K562 (cell line): ENCODE data around the gene POLR2H. TPM values are rescaled to one million over a fixed set of nuclear protein-coding genes. Genes with fewer than 3 reads are reported as not detected.

Experiments
- BCL6 ChIP-seq: fragments of 250-450 bp; sonication (Bioruptor Pico); IDR thresholded peaks from 2 replicates; pipeline ENCODE4 v1.4.0; 2020
- CTBP1 ChIP-seq: fragments of 450-650 bp; IDR thresholded peaks from 2 replicates; pipeline ENCODE4 v1.6.1; 2016; ENCODE audit warnings: borderline replicate concordance
- CXXC5 ChIP-seq: fragments of 250-450 bp; sonication (Bioruptor Pico); IDR thresholded peaks from 2 replicates; pipeline ENCODE4 v1.8.0; 2022; ENCODE audit warnings: inconsistent platforms, mild to moderate bottlenecking, moderate library complexity
- ILK ChIP-seq: fragments of 450-650 bp; IDR thresholded peaks from 2 replicates; pipeline ENCODE4 v1.6.1; 2016; ENCODE audit warnings: missing genetic modification characterization, low read depth, mild to moderate bottlenecking, missing compliant biosample characterization, moderate library complexity, borderline replicate concordance
- LCOR ChIP-seq: sonication (generic); formaldehyde crosslinking; IDR thresholded peaks from 2 replicates; pipeline ENCODE4 v1.8.0; 2022; ENCODE audit warnings: mild to moderate bottlenecking, missing genetic modification reagents
- MEF2D ChIP-seq: conservative IDR thresholded peaks from 2 replicates; pipeline ENCODE4 v1.6.1; 2016; ENCODE audit warnings: low read depth, missing genetic modification characterization, missing compliant biosample characterization
- POLR2AphosphoS5 ChIP-seq: IDR thresholded peaks from 2 replicates; pipeline ENCODE4 v1.6.1; 2011; ENCODE audit warnings: mild to moderate bottlenecking, low read depth, low read length, moderate library complexity; ENCODE audit not compliant: control insufficient read depth, insufficient read depth
- PRPF4 ChIP-seq: fragments of 200-400 bp; formaldehyde crosslinking; IDR thresholded peaks from one replicate; pipeline ENCODE4 v1.6.1; 2017; ENCODE audit warnings: low read length, low read depth, mild to moderate bottlenecking; ENCODE audit not compliant: insufficient read depth, poor library complexity, severe bottlenecking
- SMARCA4 ChIP-seq: fragments of 450-650 bp; IDR thresholded peaks from 2 replicates; pipeline ENCODE4 v1.6.1; 2016
- SRSF7 ChIP-seq: fragments of 200-400 bp; formaldehyde crosslinking; optimal IDR thresholded peaks from 2 replicates; pipeline ENCODE3; 2017; ENCODE audit warnings: mild to moderate bottlenecking, low read depth, low read length
- TOE1 ChIP-seq, 2 experiments: fragments of 450-650 bp in 1 of 2; sonication (generic) in 1 of 2; formaldehyde crosslinking in 1 of 2; IDR thresholded peaks; 2 replicates each; pipeline versions ENCODE4 v1.7.1 to v1.8.0; 2016 to 2022; ENCODE audit warnings: borderline replicate concordance in 2 of 2, mild to moderate bottlenecking in 2 of 2, antibody characterized with exemption in 1 of 2, inconsistent platforms in 1 of 2, low read depth in 1 of 2, missing genetic modification reagents in 1 of 2, moderate library complexity in 1 of 2
- ZC3H8 ChIP-seq: fragments of 450-650 bp; IDR thresholded peaks from 2 replicates; pipeline ENCODE4 v1.6.1; 2017
- ZNF444 ChIP-seq: fragments of 250-450 bp; sonication (Bioruptor Pico); IDR thresholded peaks from 2 replicates; pipeline ENCODE4 v1.4.0; 2020; ENCODE audit warnings: mild to moderate bottlenecking, moderate library complexity
- ZNF589 ChIP-seq: fragments of 200-800 bp; sonication (Bioruptor generic); IDR thresholded peaks from 2 replicates; pipeline ENCODE4 v1.6.1; 2016; ENCODE audit warnings: low read depth, missing genetic modification characterization, missing compliant biosample characterization
- polyA plus RNA-seq, 8 experiments: library from polyadenylated mRNA; depleted of rRNA in 4 of 8; stranded (reverse) in 5 of 8; unstranded in 3 of 8; fragments of >200 nt; fragmentation: Nextera tagmentation in 2 of 8; fragmentation: Illumina TruSeq in 1 of 8; extraction: Ambion mirVana in 2 of 8; extraction: Trizol in 1 of 8; gene quantifications; 2 replicates each; pipeline versions ENCODE4 v1.2.1 to v1.2.3, GENCODE V29; 2011 to 2014; ENCODE audit warnings: inconsistent platforms in 1 of 8, missing spikeins in 1 of 8
- total RNA-seq, 7 experiments: library from RNA; depleted of rRNA in 6 of 7; stranded (reverse); fragments of >200 nt in 6 of 7; fragmentation: Illumina TruSeq in 2 of 7; extraction: Trizol in 2 of 7; gene quantifications; 2 replicates each; pipeline versions ENCODE4 v1.2.1 to v1.2.3, GENCODE V29; 2011 to 2021; ENCODE audit warnings: low replicate concordance in 1 of 7
- TF ChIP-seq, protein P1 (sequence below), 3 experiments: IDR thresholded peaks in 2 of 3; conservative IDR thresholded peaks in 1 of 3; 2 replicates each; pipeline ENCODE4 v1.5.1; 2011 to 2012; ENCODE audit warnings: low read length in 3 of 3, mild to moderate bottlenecking in 3 of 3, control low read depth in 2 of 3, improper control_type of control experiment in 1 of 3, inconsistent platforms in 1 of 3, low read depth in 1 of 3, mixed read lengths in 1 of 3, moderate library complexity in 1 of 3; ENCODE audit not compliant: insufficient read depth in 2 of 3
- TF ChIP-seq, protein P2 (sequence below): fragments of 450-650 bp; conservative IDR thresholded peaks from 2 replicates; pipeline ENCODE4 v1.6.1; 2016; ENCODE audit warnings: missing genetic modification characterization, low read depth, mild to moderate bottlenecking, control low read depth, missing compliant biosample characterization
- TF ChIP-seq, protein P3 (sequence below): fragments of 150-350 bp; conservative IDR thresholded peaks from 2 replicates; pipeline ENCODE4 v1.6.1; 2014; ENCODE audit warnings: low read length
- TF ChIP-seq, protein P4 (sequence below): fragments of 450-650 bp; IDR thresholded peaks from 2 replicates; pipeline ENCODE4 v1.6.1; 2016; ENCODE audit warnings: missing biosample characterization, missing genetic modification characterization
- TF ChIP-seq, protein P5 (sequence below): sonication (generic); formaldehyde crosslinking; IDR thresholded peaks from 2 replicates; pipeline ENCODE4 v1.8.1; 2023; ENCODE audit warnings: mild to moderate bottlenecking, missing genetic modification reagents

Gene POLR2H
- total and polyA plus RNA-seq, 9 of the 15 experiments (the other 6 are each of a cell fraction or from before 2014, with no cell fraction given): 128 to 512 (median 220) TPM

DNA sequence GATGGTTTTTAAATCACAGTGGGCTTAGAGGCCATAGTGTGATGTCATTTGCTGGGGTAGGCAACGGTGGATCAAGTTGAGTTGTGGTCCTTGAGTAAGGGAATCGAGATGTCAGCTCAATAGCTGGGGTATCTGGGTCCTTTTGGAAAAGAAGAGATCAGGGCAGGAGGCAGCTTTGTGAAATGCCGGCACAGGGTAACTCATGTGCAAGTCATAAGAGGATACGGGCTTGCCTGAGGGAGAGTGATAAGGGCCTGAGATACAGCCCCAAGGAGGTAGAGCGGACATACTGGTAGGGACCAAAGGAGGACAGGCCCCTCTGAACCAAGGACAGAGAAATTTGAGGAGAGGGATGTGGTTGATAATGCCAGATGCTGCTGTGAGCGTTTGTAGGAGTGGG, 28.3 kb upstream of the POLR2H start (continued):
- TF ChIP-seq, protein P1, sequence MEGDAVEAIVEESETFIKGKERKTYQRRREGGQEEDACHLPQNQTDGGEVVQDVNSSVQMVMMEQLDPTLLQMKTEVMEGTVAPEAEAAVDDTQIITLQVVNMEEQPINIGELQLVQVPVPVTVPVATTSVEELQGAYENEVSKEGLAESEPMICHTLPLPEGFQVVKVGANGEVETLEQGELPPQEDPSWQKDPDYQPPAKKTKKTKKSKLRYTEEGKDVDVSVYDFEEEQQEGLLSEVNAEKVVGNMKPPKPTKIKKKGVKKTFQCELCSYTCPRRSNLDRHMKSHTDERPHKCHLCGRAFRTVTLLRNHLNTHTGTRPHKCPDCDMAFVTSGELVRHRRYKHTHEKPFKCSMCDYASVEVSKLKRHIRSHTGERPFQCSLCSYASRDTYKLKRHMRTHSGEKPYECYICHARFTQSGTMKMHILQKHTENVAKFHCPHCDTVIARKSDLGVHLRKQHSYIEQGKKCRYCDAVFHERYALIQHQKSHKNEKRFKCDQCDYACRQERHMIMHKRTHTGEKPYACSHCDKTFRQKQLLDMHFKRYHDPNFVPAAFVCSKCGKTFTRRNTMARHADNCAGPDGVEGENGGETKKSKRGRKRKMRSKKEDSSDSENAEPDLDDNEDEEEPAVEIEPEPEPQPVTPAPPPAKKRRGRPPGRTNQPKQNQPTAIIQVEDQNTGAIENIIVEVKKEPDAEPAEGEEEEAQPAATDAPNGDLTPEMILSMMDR (IDR thresholded peaks at IDR 0.05 in 2 of 3, conservative IDR thresholded peaks at IDR 0.05 in 1 of 3; ENCODE audit: insufficient read depth in 2 of 3, low read depth in 1 of 3, low read length in 3 of 3): no peak
- TF ChIP-seq SMARCA4 (peak; percentile 27; the same call in 1 of the 2 replicates), BCL6 (no peak), CXXC5 (CRISPR knock-in tag) (no peak), PRPF4 (no peak), TOE1 (IDR thresholded peaks at IDR 0.05; ENCODE audit: borderline replicate concordance) (no peak), TOE1 (CRISPR knock-in tag; IDR thresholded peaks at IDR 0.05; ENCODE audit: borderline replicate concordance, low read depth) (no peak), ZNF589 (CRISPR knock-in tag) (no peak), SRSF7 (no peak), ZNF444 (CRISPR knock-in tag) (no peak), ZC3H8 (no peak), POLR2AphosphoS5 (peak; percentile 1; the same call in 1 of the 2 replicates), LCOR (CRISPR knock-in tag) (no peak), CTBP1 (peak; percentile 45; the same call in 1 of the 2 replicates), ILK (tag) (no peak), MEF2D (no peak)
- TF ChIP-seq, protein P2, sequence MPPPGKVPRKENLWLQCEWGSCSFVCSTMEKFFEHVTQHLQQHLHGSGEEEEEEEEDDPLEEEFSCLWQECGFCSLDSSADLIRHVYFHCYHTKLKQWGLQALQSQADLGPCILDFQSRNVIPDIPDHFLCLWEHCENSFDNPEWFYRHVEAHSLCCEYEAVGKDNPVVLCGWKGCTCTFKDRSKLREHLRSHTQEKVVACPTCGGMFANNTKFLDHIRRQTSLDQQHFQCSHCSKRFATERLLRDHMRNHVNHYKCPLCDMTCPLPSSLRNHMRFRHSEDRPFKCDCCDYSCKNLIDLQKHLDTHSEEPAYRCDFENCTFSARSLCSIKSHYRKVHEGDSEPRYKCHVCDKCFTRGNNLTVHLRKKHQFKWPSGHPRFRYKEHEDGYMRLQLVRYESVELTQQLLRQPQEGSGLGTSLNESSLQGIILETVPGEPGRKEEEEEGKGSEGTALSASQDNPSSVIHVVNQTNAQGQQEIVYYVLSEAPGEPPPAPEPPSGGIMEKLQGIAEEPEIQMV (tag): no peak
- TF ChIP-seq, protein P3, sequence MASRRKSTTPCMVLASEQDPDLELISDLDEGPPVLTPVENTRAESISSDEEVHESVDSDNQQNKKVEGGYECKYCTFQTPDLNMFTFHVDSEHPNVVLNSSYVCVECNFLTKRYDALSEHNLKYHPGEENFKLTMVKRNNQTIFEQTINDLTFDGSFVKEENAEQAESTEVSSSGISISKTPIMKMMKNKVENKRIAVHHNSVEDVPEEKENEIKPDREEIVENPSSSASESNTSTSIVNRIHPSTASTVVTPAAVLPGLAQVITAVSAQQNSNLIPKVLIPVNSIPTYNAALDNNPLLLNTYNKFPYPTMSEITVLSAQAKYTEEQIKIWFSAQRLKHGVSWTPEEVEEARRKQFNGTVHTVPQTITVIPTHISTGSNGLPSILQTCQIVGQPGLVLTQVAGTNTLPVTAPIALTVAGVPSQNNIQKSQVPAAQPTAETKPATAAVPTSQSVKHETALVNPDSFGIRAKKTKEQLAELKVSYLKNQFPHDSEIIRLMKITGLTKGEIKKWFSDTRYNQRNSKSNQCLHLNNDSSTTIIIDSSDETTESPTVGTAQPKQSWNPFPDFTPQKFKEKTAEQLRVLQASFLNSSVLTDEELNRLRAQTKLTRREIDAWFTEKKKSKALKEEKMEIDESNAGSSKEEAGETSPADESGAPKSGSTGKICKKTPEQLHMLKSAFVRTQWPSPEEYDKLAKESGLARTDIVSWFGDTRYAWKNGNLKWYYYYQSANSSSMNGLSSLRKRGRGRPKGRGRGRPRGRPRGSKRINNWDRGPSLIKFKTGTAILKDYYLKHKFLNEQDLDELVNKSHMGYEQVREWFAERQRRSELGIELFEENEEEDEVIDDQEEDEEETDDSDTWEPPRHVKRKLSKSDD: no peak
- TF ChIP-seq, protein P4, sequence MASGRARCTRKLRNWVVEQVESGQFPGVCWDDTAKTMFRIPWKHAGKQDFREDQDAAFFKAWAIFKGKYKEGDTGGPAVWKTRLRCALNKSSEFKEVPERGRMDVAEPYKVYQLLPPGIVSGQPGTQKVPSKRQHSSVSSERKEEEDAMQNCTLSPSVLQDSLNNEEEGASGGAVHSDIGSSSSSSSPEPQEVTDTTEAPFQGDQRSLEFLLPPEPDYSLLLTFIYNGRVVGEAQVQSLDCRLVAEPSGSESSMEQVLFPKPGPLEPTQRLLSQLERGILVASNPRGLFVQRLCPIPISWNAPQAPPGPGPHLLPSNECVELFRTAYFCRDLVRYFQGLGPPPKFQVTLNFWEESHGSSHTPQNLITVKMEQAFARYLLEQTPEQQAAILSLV (tag): no peak
- TF ChIP-seq, protein P5, sequence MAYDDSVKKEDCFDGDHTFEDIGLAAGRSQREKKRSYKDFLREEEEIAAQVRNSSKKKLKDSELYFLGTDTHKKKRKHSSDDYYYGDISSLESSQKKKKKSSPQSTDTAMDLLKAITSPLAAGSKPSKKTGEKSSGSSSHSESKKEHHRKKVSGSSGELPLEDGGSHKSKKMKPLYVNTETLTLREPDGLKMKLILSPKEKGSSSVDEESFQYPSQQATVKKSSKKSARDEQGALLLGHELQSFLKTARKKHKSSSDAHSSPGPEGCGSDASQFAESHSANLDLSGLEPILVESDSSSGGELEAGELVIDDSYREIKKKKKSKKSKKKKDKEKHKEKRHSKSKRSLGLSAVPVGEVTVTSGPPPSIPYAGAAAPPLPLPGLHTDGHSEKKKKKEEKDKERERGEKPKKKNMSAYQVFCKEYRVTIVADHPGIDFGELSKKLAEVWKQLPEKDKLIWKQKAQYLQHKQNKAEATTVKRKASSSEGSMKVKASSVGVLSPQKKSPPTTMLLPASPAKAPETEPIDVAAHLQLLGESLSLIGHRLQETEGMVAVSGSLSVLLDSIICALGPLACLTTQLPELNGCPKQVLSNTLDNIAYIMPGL (CRISPR knock-in tag): no peak
